HG03159 (cell line): ENCODE measurements around the gene C12orf60.
A peak's percentile ranks its signal among the peaks of the same experiment; 100 is the strongest.
"Not testable (repeated sequence)": the region's sequence is repeated elsewhere in the genome, so short reads cannot be mapped to it uniquely, and the experiment has no call there.

ENCODE experiments used
- ATAC-seq: cut with Tn5 transposase; IDR thresholded peaks from one replicate; pipeline ENCODE4 v1.9.1; 2021; ENCODE audit warnings: mild to moderate bottlenecking, moderate library complexity; ENCODE audit not compliant: unreplicated experiment

The C12orf60 gene

GRCh38 chr12:14803011-14803829, at the start of gene C12orf60, which contains the start of gene WBP11:
Gene C12orf60 (plus strand): TSS chr12:14803670. CDS start chr12:14822936, 19,266 bp downstream.
Gene WBP11 (minus strand): TSS chr12:14803478. CDS start chr12:14801383, 2,095 bp downstream.
- peak; percentile 99 for ATAC-seq

DNA sequence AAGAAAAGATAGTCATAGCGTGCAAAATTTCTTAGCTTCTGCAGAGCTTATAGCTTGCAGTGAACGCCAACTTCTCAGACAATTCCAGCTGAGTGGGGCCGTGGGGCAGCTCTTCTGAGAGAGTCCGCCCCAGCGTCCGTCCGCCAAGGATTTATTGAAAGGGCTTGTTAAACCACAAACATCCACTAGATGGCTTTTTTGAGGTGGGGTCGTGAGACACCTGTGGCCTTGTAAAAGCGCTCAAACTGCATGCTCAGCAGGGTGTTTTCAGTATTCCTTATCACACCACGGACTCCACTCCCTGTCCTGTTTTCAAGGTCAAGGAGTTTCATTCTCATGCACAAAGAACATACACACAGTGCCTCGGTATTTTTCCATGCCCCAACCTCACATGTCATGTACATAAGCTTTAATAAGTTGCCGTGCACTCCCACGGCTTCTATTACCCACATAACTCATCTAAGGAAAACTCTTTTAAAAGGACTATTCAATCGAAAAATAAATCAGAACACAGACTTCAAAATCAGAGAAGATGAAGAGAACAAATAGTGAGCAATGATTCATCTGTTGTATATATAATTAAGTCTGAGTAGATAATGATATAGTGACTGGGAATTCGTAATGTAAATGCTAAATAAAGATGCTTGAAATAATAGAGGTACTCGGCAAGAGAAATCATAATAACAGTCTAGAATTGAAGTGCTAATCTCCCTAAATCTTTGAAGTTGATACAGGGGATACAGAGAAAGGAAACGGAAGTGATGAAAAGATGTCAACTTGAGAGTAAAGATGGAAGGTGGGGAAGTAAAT, 46.9 kb upstream of the C12orf60 start:
- no peak for ATAC-seq

GRCh38 chr12:14759711-14760280, 43.7 kb upstream of the C12orf60 start:
- ATAC-seq, result not testable (repeated sequence)

DNA sequence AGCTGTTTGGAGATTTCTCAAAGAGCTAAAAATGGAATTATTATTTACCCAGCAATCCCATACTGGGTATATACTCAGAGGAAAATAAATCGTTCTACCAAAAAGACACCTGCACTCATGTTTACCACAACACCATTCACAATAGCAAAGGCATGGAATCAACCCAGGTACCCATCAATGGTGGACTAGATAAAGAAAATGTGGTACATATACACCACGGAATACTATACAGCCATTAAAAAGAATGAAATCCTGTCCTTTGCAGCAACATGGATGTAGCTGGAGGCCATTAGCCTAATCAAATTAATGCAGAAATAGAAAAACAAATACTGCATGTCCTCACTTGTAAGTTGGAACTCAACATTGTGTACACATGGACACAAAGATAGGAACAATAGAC, 38.1 kb upstream of the C12orf60 start:
- no peak for ATAC-seq

GRCh38 chr12:14766020-14766419, 37.5 kb upstream of the C12orf60 start:
- ATAC-seq, result not testable (repeated sequence)

GRCh38 chr12:14766649-14767215, 36.7 kb upstream of the C12orf60 start:
- no peak for ATAC-seq

DNA sequence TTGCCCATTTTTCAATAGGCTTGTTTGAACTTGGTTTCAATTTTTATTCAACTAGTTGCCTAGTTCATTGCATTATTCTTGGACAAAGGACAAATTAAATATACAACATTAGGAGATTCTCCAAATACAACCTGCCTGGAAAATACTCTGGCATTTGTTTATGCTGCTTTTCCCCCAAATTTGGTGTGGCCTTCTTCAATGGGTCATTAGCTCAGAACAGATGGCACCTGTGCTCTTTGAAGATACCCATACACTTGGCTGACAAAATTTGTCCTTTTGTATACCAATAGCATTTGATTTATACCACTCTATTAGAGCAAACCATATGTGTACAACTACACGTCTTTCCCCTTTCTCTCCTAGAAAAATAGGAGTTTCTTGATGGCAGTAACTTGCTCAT, 35.9 kb upstream of the C12orf60 start:
- ATAC-seq, result no peak

GRCh38 chr12:14768823-14769405, 34.6 kb upstream of the C12orf60 start:
- no peak for ATAC-seq

GRCh38 chr12:14769466-14769968, 34.0 kb upstream of the C12orf60 start:
- no peak for ATAC-seq

- ATAC-seq, result peak; percentile 40
These were observed 33.4 kb upstream of the C12orf60 start for GRCh38 chr12:14769969-14770495.

DNA sequence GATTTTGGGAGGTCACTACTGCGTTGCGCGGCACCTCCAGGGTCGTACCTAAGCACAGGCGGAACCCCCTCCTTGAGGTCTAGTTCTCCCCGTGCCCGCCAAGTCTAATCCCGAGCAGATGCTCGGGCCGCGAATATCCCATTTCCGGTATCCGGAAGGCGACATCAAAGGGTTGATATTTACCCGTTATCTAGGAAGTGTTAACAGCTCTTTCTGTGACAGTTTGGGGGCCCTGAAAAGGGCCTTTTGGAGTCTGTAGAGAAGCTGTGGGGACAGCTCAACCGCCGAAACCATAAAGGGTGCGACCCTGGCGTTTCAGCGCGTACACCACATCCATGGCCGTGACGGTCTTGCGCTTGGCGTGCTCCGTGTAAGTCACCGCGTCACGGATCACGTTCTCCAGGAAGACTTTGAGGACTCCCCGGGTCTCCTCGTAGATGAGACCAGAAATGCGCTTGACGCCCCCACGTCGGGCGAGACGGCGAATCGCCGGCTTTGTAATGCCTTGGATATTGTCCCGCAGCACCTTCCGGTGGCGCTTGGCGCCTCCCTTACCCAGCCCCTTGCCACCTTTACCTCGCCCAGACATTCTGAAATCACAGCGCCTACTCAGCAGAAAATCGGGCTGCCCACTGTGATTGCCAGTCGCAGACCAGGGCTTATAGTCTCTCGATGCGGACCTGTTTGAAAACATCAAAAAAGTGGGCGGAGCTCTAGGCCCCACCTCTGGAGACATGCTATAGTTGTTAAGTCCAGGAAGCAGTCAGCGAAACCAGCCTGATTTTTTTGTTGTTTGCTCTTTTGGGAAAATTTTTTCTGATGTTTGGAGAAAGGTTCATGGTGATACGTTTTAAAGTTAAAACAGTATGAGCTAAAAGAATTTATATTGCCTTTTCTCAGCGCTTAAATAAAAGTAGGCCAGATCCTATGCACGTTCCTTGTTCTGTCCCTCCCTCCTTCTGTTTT, 32.7 kb upstream of the C12orf60 start:
- ATAC-seq, result peak; percentile 29

GRCh38 chr12:14771651-14772137, 31.8 kb upstream of the C12orf60 start:
- ATAC-seq, result no peak

- no peak for ATAC-seq
These were observed 30.5 kb upstream of the C12orf60 start for GRCh38 chr12:14772946-14773345.

DNA sequence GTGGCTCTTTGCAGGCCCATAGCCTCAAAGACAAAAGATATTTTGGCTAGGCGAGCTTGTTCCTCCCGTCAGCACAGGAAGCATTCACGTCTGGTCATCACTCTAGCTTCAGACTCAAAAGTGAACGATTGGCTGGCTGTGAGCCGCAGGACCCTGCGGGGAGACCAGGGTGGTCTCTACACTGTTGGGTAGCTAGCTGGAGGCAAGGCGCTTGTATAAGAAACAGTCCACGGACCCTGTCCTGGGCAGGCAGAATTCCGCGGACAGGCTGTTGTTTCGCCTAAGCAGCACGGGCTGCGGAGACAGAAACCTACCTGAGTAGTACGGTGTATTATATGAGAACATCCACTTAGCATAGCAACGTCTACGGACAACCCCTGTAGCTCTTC, 29.8 kb upstream of the C12orf60 start:
- peak; percentile 11 for ATAC-seq

GRCh38 chr12:14774074-14774905, 29.2 kb upstream of the C12orf60 start:
- peak; percentile 59 for ATAC-seq

DNA sequence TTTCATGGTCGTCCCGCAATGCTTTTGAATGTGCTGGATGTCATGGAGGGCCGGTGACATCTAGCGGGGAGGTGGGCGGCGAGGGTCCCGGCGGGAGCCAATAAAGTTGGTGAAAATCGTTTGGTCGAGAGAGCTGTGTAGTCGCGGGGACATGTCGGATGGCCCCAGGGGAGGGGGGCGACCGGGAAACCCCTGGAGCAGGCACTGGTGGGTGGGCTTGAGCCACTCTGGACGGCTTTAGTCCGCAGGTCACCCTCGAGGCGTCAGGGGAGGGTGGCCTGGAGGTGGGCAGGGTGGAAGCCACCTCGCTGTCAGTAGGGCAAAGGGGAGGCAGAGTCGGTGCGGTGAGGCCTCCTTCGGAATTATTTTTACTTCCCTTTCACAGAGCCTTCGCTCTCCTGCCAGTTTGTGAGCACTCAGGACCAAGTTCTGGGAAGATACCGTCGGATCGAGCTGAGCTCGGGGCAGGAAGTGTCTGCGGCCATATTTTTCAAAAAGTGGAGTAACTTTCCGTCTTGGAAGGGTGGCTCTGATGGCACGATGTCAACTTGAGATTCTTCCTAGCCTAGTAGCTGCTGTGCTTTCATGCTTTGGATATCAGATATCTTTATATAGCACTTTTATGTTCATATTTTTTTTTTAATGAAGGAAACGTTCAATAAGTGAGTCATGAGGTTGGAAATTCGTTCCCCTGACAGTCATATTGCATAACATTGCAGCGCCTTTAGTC, 28.4 kb upstream of the C12orf60 start:
- ATAC-seq, result no peak

DNA sequence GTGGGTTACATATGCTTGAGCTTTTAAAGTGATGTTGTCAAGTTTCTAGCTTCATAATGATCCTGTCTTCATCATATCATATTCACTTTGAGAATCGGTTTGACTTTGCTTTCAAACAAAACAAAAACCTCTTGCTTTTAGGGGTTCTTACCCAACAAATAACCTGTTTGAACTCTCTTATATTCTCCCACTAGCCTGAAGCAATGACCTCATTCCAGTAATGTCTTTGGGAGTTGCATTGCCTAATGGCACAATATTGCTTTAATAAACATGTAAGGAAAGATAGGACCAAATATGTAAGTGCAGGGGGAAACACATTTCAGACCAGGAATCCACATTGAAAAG, 27.9 kb upstream of the C12orf60 start:
- no peak for ATAC-seq
